ENCODE measurements around the gene STAT3.
"Not testable (repeated sequence)": the region's sequence is repeated elsewhere in the genome, so short reads cannot be mapped to it uniquely, and the experiment has no call there.

Gene STAT3

DNA sequence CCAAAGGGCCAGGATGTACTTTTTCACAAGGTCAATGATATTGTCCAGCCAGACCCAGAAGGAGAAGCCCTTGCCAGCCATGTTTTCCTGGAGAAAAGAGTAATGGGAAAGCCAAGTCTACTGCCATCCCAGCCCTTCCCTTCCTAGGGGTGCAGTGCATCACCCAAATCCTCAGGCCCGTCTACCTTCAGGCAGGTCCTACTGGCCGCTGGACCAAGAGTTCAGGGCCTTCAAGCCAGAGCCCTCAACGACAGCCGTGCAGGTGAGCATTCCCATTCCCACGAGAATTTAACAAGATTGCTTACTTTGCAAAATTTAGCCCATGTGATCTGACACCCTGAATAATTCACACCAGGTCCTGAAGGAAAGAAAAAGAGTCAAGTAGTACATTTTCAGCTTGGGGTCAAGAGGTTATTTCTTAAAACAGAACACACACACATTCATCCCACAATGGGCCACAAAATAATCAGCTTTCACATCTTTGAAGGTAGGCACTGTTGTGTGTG, 64.9 kb downstream of the STAT3 start:
- Histone ChIP-seq H3K36me3 (ENCODE audit: control insufficient read depth, insufficient read depth, low read length) (no peaks in the 10 kb centered on the region), H3K9me3 (ENCODE audit: control insufficient read depth, low read length) (no peaks in the 10 kb centered on the region), H3K27ac (no peak overlapping the region), H3K4me1 (no peaks in the 10 kb centered on the region), H3K4me3 (ENCODE audit: low read depth, low read length) (no peak overlapping the region), H3K9ac (no peak overlapping the region), H3K79me2 (peaks cover 7% of the 10 kb centered on the region), H3K27me3 (ENCODE audit: control insufficient read depth, insufficient read depth, low read length) (no peaks in the 10 kb centered on the region), H2AFZ (peak overlapping the region; percentile 29), H3K4me2 (ENCODE audit: low read length) (no peak overlapping the region)
- TF ChIP-seq, protein P1, sequence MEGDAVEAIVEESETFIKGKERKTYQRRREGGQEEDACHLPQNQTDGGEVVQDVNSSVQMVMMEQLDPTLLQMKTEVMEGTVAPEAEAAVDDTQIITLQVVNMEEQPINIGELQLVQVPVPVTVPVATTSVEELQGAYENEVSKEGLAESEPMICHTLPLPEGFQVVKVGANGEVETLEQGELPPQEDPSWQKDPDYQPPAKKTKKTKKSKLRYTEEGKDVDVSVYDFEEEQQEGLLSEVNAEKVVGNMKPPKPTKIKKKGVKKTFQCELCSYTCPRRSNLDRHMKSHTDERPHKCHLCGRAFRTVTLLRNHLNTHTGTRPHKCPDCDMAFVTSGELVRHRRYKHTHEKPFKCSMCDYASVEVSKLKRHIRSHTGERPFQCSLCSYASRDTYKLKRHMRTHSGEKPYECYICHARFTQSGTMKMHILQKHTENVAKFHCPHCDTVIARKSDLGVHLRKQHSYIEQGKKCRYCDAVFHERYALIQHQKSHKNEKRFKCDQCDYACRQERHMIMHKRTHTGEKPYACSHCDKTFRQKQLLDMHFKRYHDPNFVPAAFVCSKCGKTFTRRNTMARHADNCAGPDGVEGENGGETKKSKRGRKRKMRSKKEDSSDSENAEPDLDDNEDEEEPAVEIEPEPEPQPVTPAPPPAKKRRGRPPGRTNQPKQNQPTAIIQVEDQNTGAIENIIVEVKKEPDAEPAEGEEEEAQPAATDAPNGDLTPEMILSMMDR (IDR thresholded peaks at IDR 0.05): no peak

DNA sequence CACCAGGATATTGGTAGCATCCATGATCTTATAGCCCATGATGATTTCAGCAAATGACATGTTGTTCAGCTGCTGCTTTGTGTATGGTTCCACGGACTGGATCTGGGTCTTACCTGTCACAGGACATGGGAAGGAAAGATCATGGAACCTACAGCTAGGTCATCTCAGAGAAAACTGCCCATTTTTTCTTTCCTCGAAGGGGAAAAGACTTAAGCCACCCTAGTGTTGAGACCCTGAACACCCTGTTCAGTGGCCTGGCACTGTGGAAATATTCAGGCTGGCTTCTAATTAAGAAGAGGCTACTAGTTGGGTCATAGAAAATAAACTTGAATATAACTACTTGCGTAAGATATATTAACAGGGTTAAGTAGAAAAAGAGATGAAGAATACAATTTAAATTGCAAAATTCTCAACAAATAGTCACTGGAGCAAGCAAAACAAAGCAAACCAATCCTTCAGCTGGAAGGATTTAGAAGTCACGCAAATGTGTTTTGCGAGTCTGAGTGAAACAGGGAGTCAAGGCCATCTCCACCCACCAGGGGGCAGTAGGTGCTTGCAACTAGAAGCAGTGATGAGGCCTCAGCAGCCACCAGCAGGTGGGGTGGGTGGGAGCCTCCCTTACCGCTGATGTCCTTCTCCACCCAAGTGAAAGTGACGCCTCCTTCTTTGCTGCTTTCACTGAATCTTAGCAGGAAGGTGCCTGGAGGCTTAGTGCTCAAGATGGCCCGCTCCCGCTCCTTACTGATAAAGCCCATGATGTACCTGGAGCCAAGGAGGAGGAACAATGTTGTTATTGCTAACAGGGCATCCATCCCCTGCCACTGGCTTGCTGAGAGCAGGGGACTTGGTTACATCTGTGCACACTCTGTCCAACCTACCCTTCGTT, 65.6 kb downstream of the STAT3 start:
- TF ChIP-seq, protein P1 (IDR thresholded peaks at IDR 0.05): peak; percentile 99
- Histone ChIP-seq H3K36me3 (ENCODE audit: control insufficient read depth, insufficient read depth, low read length) (no peaks in the 10 kb centered on the region), H3K4me1 (no peaks in the 10 kb centered on the region), H3K27me3 (ENCODE audit: control insufficient read depth, insufficient read depth, low read length) (no peaks in the 10 kb centered on the region), H3K27ac (peak overlapping the region; percentile 20), H3K4me2 (ENCODE audit: low read length) (no peak overlapping the region), H3K79me2 (peaks cover 7% of the 10 kb centered on the region), H2AFZ (peak overlapping the region; percentile 29), H3K9ac (no peak overlapping the region), H3K9me3 (ENCODE audit: control insufficient read depth, low read length) (no peaks in the 10 kb centered on the region), H3K4me3 (ENCODE audit: low read depth, low read length) (no peak overlapping the region)

- H3K4me2 ChIP-seq (ENCODE audit: low read length): no peak overlapping the region
- no peaks in the 10 kb centered on the region for H3K4me1 ChIP-seq
- H2AFZ ChIP-seq: no peak overlapping the region
- H3K9ac ChIP-seq: no peak overlapping the region
- no peak overlapping the region for H3K27ac ChIP-seq
- H3K4me3 ChIP-seq (ENCODE audit: low read depth, low read length): no peak overlapping the region
- H3K27me3 ChIP-seq (ENCODE audit: control insufficient read depth, insufficient read depth, low read length): no peaks in the 10 kb centered on the region
- peaks cover 7% of the 10 kb centered on the region for H3K79me2 ChIP-seq
- H3K36me3 ChIP-seq (ENCODE audit: control insufficient read depth, insufficient read depth, low read length): no peaks in the 10 kb centered on the region
- H3K9me3 ChIP-seq (ENCODE audit: control insufficient read depth, low read length): no peaks in the 10 kb centered on the region
- TF ChIP-seq, protein P1 (IDR thresholded peaks at IDR 0.05): no peak
Measured at GRCh38 chr17:42321555-42321954, 66.7 kb downstream of the STAT3 start.

GRCh38 chr17:42317967-42318366, 70.3 kb downstream of the STAT3 start:
- H3K4me2 ChIP-seq (ENCODE audit: low read length); H3K4me1 ChIP-seq; H3K79me2 ChIP-seq; H2AFZ ChIP-seq; H3K4me3 ChIP-seq (ENCODE audit: low read depth, low read length); H3K9ac ChIP-seq; H3K27ac ChIP-seq; H3K27me3 ChIP-seq (ENCODE audit: control insufficient read depth, insufficient read depth, low read length); H3K9me3 ChIP-seq (ENCODE audit: control insufficient read depth, low read length); H3K36me3 ChIP-seq (ENCODE audit: control insufficient read depth, insufficient read depth, low read length): not testable (repeated sequence)

GRCh38 chr17:42317266-42317845, 70.9 kb downstream of the STAT3 start:
- no peak overlapping the region for H3K4me2 ChIP-seq (ENCODE audit: low read length)
- H3K27ac ChIP-seq: no peak overlapping the region
- TF ChIP-seq, protein P1 (IDR thresholded peaks at IDR 0.05): no peak
- H3K36me3 ChIP-seq (ENCODE audit: control insufficient read depth, insufficient read depth, low read length): no peaks in the 10 kb centered on the region
- H3K9me3 ChIP-seq (ENCODE audit: control insufficient read depth, low read length): no peaks in the 10 kb centered on the region
- no peak overlapping the region for H2AFZ ChIP-seq
- no peaks in the 10 kb centered on the region for H3K4me1 ChIP-seq
- no peak overlapping the region for H3K9ac ChIP-seq
- peaks cover 3% of the 10 kb centered on the region for H3K79me2 ChIP-seq
- no peaks in the 10 kb centered on the region for H3K27me3 ChIP-seq (ENCODE audit: control insufficient read depth, insufficient read depth, low read length)
- no peak overlapping the region for H3K4me3 ChIP-seq (ENCODE audit: low read depth, low read length)

All from parathyroid adenoma (tissue), 2 donors.